ENCODE data around the gene BUD31. TPM values are rescaled to one million over a fixed set of nuclear protein-coding genes. Genes with fewer than 3 reads are reported as not detected.

BUD31 gene
- total RNA-seq (2012; rRNA removed), result 114 and 123 TPM in 2 replicates

DNA sequence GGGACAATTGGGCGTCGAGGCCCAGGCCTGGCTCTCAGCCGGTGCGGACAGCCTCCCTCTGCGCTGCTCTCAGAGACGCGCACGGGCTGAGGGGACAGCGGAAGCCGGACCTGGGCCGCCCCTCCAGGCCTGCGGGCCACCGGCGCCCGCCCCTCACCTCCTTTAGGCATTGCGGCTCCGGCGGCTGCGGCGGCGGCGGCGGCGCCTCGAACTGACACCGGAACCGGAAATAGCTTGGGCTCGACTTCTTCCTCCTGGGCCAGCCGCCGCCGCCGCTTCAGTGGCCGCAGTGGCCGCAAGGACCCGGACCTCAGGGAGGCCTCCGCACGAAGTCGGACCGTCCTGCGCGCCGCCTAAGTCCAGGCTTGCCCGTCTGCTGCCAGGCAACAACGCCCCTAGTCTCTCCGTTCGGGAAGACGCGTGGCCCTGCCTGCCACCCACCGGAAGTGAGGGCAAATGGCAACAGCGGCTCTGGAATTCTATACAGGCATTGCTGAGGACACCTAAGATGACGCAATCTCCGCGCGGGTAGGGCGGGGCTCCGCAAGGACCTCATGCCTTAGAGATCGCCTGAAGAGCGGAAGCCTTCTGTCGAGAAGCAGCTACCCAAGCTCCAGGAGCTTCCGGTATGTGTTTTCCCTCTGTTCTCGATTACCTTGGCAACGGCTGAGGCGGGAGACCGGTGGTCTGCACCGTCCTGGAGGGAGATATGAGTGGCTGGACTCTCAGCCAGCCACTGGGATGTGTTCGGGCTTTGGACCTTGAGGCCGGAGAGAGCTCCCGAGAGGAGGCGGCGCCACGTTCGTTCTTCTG, at the start of gene BUD31, which contains the start of gene PDAP1:
TSS of gene BUD31 (plus strand) at position 591 of the 813 bp plus-strand sequence. CDS start 2,124 bp downstream, outside the sequence.
TSS of gene PDAP1 (minus strand) at position 219 of the 813 bp plus-strand sequence. CDS start at position 170, 49 bp downstream.
- H3K36me3 ChIP-seq (ENCODE audit: insufficient read depth, low read length), result peaks cover 40% of the 10 kb centered on the region
- H3K4me2 ChIP-seq (ENCODE audit: low read length), result peak within 1 kb of the TSS; percentile 91
- peak within 1 kb of the TSS; percentile 97 for H3K9ac ChIP-seq (ENCODE audit: low read depth, low read length)
- no peaks in the 10 kb centered on the region for H3K9me3 ChIP-seq (replicated peaks; ENCODE audit: low read length)
- H3K4me1 ChIP-seq (ENCODE audit: control insufficient read depth, insufficient read depth, low read length), result peaks cover 36% of the 10 kb centered on the region
- H3K27me3 ChIP-seq (ENCODE audit: control insufficient read depth, insufficient read depth, low read length), result no peaks in the 10 kb centered on the region
- peak within 1 kb of the TSS; percentile 93 for H3K4me3 ChIP-seq (ENCODE audit: low read length)

DNA sequence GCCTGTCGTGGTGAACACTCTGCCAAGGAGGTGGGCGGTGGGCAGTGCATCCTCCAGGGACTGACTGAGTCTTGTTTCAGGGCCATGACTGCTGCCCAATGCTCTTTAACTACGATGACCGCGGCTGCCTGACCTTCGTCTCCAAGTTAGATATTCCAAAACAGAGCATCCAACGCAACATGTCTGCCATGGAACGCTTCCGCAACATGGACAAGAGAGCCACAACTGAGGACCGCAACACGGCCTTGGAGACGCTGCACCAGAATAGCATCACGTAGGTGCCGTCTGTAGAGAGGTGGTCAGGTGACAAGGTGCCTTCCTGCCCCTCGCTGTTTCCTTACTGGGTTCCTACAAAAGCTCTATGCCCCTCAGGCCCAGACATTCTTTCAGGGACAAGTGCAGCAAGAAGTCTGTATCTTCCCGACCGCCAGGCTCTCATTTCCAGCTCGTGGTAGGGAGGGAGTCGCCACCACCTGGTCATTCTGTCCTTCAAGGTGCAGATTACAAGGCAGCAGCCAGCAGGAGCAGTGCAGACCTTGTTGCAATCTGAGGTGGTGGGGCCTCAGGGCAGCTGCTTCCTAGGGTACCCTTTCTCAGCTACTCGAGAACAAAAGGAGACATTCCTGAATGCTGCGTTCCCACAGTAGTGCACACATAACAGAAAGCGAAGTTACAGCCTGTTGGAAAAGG, 49.2 kb upstream of the BUD31 start:
- Histone ChIP-seq H3K9me3 (replicated peaks; ENCODE audit: low read length) (no peaks in the 10 kb centered on the region), H3K4me3 (ENCODE audit: low read length) (no peak overlapping the region), H3K9ac (ENCODE audit: low read depth, low read length) (no peak overlapping the region), H3K4me1 (ENCODE audit: control insufficient read depth, insufficient read depth, low read length) (no peaks in the 10 kb centered on the region), H3K36me3 (ENCODE audit: insufficient read depth, low read length) (peaks cover 58% of the 10 kb centered on the region), H3K4me2 (ENCODE audit: low read length) (no peak overlapping the region), H3K27me3 (ENCODE audit: control insufficient read depth, insufficient read depth, low read length) (no peaks in the 10 kb centered on the region)

DNA sequence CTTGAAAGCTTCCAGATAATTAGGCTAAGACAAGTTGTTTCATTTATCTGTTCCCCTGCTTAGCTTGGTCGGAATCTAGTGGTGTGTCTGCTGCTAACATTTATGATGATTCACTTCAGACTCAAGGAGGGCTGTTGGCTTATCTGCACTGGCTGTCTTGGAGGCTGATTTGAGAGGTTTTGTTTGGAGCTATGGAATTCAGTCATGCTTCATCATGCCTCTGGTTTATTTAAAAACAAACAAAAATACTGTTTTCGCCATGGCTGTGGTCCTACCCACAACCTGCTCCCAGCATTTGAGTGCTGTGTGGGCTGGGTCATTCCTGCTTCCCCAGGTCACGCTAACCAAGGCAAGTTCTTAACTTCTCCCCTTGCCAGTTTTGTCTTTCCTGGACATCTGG, 46.0 kb upstream of the BUD31 start:
- Histone ChIP-seq H3K9me3 (replicated peaks; ENCODE audit: low read length) (no peaks in the 10 kb centered on the region), H3K4me1 (ENCODE audit: control insufficient read depth, insufficient read depth, low read length) (no peaks in the 10 kb centered on the region), H3K9ac (ENCODE audit: low read depth, low read length) (no peak overlapping the region), H3K4me2 (ENCODE audit: low read length) (no peak overlapping the region), H3K36me3 (ENCODE audit: insufficient read depth, low read length) (peaks cover 63% of the 10 kb centered on the region), H3K27me3 (ENCODE audit: control insufficient read depth, insufficient read depth, low read length) (no peaks in the 10 kb centered on the region), H3K4me3 (ENCODE audit: low read length) (no peak overlapping the region)

DNA sequence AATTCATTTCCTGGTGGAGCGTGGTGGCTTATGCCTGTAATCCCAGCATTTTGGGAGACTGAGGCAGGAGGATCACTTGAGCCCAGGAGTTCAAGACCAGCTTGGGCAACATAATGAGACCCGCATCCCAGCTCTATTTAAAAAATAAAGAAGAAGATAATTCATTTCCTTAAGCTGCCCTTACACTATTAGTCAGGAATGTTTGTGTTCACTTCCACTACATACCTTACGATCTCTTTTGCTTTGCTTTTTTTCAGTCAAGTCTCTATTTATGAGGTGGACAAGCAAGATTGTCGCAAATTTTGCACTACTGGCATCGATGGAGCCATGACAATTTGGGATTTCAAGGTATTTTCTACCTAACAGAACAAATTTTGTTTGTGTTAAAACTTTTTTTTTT, 45.5 kb upstream of the BUD31 start:
- H3K9ac ChIP-seq (ENCODE audit: low read depth, low read length), result no peak overlapping the region
- no peak overlapping the region for H3K4me2 ChIP-seq (ENCODE audit: low read length)
- no peaks in the 10 kb centered on the region for H3K9me3 ChIP-seq (replicated peaks; ENCODE audit: low read length)
- no peak overlapping the region for H3K4me3 ChIP-seq (ENCODE audit: low read length)
- peaks cover 58% of the 10 kb centered on the region for H3K36me3 ChIP-seq (ENCODE audit: insufficient read depth, low read length)
- no peaks in the 10 kb centered on the region for H3K27me3 ChIP-seq (ENCODE audit: control insufficient read depth, insufficient read depth, low read length)
- no peaks in the 10 kb centered on the region for H3K4me1 ChIP-seq (ENCODE audit: control insufficient read depth, insufficient read depth, low read length)

DNA sequence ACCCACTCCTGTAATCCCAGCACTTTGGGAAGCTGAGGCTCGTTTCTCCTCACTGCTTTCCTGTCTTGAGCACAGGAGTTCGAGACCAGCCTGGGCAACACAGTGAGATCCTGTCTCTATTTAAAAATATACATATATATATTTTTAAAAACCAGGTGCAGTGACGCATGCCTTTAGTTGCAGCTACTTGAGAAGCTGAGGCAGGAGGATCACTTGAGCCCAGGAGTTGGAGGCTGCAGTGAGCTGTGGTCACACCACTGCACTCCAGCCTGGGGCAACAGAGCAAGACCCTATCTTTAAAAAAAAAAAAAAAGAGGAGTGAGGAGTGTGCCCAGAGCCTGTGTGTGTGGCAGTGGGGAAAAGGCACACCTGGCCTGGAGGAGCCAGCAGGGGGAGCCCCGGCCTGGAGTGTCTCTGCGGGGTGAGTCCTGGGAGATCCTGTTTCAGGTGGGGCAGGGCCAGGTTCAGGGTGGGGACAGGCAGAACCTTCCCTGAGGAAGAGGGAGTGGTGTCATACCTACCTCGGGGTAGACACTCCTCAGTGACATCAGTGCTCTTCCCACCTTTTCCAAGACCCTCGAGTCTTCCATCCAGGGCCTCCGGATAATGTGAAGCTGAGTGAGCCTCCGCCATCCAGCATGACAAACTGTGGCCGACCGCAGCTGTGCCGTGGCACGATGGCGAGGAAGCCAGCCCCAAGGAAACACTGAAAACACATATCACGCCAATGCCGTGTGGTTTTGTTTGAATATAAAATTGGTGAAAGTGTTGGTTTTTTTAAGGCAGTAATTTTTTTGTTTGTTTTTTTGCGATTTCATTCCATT, 43.2 kb upstream of the BUD31 start:
- no peak overlapping the region for H3K4me3 ChIP-seq (ENCODE audit: low read length)
- peaks cover 4% of the 10 kb centered on the region for H3K4me1 ChIP-seq (ENCODE audit: control insufficient read depth, insufficient read depth, low read length)
- H3K4me2 ChIP-seq (ENCODE audit: low read length), result no peak overlapping the region
- peaks cover 51% of the 10 kb centered on the region for H3K36me3 ChIP-seq (ENCODE audit: insufficient read depth, low read length)
- H3K9me3 ChIP-seq (replicated peaks; ENCODE audit: low read length), result no peaks in the 10 kb centered on the region
- no peak overlapping the region for H3K9ac ChIP-seq (ENCODE audit: low read depth, low read length)
- no peaks in the 10 kb centered on the region for H3K27me3 ChIP-seq (ENCODE audit: control insufficient read depth, insufficient read depth, low read length)

DNA sequence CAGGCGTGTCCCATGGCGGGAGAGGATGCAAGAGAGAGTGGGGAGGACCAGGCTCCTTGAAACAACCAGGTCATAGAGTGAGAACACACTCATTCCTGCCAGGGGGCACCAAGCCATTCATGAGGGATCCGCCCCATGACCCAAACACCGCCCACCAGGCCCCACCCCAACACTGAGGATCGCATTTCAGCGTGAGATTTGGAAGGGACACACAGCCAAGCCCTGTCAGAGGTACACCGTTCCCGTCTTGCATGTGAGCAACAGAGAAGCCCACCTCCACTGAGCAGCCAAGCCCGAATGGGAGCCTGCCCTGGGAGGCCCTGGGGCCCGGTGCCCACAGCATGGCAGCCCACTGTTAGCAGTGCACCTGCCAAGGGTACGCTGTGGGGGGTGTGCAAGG, 42.1 kb upstream of the BUD31 start:
- no peak overlapping the region for H3K4me3 ChIP-seq (ENCODE audit: low read length)
- peaks cover 4% of the 10 kb centered on the region for H3K4me1 ChIP-seq (ENCODE audit: control insufficient read depth, insufficient read depth, low read length)
- H3K9ac ChIP-seq (ENCODE audit: low read depth, low read length), result no peak overlapping the region
- H3K36me3 ChIP-seq (ENCODE audit: insufficient read depth, low read length), result peaks cover 42% of the 10 kb centered on the region
- H3K9me3 ChIP-seq (replicated peaks; ENCODE audit: low read length), result no peaks in the 10 kb centered on the region
- no peaks in the 10 kb centered on the region for H3K27me3 ChIP-seq (ENCODE audit: control insufficient read depth, insufficient read depth, low read length)
- H3K4me2 ChIP-seq (ENCODE audit: low read length), result no peak overlapping the region

DNA sequence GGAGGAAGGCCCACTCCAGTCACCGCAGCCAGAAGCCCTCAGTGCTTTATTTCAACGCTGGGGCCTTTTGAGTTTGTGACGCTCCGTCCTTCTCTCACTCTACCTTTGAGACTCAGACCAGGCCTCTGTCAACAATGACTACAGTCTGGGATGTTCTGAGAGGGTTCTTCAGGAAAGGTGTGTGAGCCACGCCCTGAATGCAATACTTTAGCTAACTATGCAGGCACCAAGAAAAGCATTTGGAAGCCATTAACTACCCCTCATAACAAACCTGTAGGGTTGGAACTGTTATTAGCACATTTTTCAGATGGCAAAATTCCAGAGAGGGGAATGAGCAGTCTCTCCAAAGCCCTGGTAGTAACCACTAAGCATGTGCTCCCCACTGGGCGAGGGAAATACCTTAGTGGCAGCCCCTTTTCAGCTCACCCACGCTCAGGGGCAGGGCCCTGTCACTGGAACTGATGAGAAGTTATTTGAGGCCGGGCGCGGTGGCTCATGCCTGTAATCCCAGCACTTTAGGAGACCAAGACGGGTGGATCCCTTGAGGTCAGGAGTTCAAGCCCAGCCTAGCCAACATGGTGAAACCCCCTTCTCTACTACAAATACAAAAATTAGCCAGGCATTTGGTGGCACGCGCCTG, 39.9 kb upstream of the BUD31 start:
- H3K9ac ChIP-seq (ENCODE audit: low read depth, low read length), result no peak overlapping the region
- H3K4me1 ChIP-seq (ENCODE audit: control insufficient read depth, insufficient read depth, low read length), result peaks cover 15% of the 10 kb centered on the region
- no peak overlapping the region for H3K4me2 ChIP-seq (ENCODE audit: low read length)
- peaks cover 30% of the 10 kb centered on the region for H3K36me3 ChIP-seq (ENCODE audit: insufficient read depth, low read length)
- H3K9me3 ChIP-seq (replicated peaks; ENCODE audit: low read length), result no peaks in the 10 kb centered on the region
- H3K4me3 ChIP-seq (ENCODE audit: low read length), result no peak overlapping the region
- H3K27me3 ChIP-seq (ENCODE audit: control insufficient read depth, insufficient read depth, low read length), result no peaks in the 10 kb centered on the region

DNA sequence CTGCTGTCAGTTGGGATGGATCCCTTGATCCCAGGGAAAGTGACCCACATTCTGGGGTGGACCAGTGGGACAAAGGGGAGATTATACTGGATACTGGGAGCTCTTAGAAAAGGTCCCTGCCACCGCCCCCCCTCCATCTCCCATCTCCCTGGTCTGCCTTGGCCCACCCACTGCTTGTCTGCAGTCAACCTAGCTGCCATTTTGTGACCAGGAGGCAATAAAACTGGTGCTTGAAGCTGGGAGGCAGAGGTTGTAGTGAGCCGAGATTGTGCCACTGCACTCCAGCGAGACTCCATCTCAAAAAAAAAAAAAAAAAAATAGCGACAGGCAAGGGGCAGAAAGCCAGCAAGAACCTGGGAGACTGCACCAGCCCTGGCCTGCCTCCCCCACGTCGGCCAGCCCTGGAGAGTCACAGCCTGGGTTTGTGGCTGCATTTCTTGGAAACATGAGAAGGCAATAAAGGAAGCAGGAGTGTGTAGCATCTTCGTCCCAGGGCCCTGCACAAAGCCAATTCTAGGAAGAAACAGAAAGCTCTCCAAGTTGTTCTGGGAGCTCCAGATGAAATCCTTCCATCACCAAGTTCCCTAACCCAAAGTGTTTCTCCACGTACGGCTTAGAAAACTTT, 38.9 kb upstream of the BUD31 start:
- Histone ChIP-seq H3K27me3 (ENCODE audit: control insufficient read depth, insufficient read depth, low read length) (no peaks in the 10 kb centered on the region), H3K9ac (ENCODE audit: low read depth, low read length) (no peak overlapping the region), H3K4me2 (ENCODE audit: low read length) (no peak overlapping the region), H3K9me3 (replicated peaks; ENCODE audit: low read length) (no peaks in the 10 kb centered on the region), H3K36me3 (ENCODE audit: insufficient read depth, low read length) (peaks cover 22% of the 10 kb centered on the region), H3K4me1 (ENCODE audit: control insufficient read depth, insufficient read depth, low read length) (peaks cover 17% of the 10 kb centered on the region), H3K4me3 (ENCODE audit: low read length) (no peak overlapping the region)

DNA sequence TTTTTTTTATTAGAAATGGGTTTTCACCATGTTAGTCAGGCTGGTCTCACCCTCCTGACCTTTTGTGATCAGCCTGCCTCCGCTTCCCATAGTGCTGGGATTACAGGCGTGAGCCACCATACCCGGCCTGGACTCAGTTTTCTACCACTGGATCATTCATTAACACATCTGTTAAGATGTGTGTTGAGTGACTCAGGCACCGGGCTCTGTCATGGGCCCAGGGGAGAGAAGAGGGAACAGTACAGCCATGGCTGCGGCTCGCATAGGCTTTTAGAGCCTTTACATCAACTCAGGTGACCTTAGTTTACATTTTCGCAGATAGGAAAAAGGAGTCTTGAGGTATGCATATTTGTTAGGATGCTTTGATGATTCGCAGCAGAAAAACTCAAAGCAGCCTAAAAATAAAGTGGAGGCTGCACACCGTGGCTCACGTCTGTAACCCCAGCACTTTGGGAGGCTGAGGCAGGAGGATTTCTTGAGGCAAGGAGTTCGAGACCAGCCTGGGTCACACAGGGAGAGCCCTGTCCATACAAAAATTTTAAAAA, 37.3 kb upstream of the BUD31 start:
- no peak overlapping the region for H3K4me3 ChIP-seq (ENCODE audit: low read length)
- peaks cover 10% of the 10 kb centered on the region for H3K36me3 ChIP-seq (ENCODE audit: insufficient read depth, low read length)
- H3K4me1 ChIP-seq (ENCODE audit: control insufficient read depth, insufficient read depth, low read length), result peaks cover 20% of the 10 kb centered on the region
- H3K4me2 ChIP-seq (ENCODE audit: low read length), result no peak overlapping the region
- no peak overlapping the region for H3K9ac ChIP-seq (ENCODE audit: low read depth, low read length)
- H3K9me3 ChIP-seq (replicated peaks; ENCODE audit: low read length), result no peaks in the 10 kb centered on the region
- H3K27me3 ChIP-seq (ENCODE audit: control insufficient read depth, insufficient read depth, low read length), result no peaks in the 10 kb centered on the region

DNA sequence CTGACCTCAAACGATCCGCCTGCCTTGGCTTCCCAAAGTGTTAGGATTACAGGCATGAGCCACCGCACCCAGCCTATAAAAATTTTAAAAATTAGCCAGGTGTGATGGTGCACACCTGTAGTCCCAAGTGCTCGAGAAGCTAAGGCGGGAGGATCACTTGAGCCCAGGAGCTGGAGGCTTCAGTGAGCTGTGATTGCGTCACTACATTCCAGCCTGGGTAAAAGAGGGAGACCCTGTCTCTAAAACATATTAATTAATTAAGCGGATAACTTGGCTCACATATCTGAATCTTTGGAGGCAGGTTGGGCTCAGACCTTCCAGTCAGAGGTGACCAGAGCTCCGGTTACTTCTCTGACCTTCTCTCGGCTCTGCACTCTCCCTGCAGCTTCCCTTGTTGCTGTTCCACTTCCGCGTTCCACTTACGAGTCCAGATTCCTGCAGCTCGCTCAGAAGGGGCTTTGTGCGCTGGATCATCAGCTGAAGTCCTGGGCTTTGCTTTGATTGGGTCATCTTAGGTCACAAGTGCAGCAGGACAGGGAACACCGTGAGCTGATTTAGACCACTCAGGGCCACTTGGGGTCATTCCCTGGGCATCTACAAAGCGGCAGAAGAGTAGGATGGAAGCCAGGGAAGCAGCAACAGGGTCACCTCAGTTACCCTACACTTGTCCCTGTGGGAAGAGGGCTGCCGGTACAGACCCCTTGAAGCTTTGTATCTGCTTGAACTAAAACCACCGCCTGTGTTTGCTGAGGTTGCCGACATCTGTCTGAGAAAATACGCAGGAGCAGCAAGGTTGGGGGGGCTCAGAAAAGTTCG, 36.3 kb upstream of the BUD31 start:
- H3K36me3 ChIP-seq (ENCODE audit: insufficient read depth, low read length), result peaks cover 3% of the 10 kb centered on the region
- no peak overlapping the region for H3K9ac ChIP-seq (ENCODE audit: low read depth, low read length)
- no peak overlapping the region for H3K4me3 ChIP-seq (ENCODE audit: low read length)
- H3K9me3 ChIP-seq (replicated peaks; ENCODE audit: low read length), result no peaks in the 10 kb centered on the region
- H3K4me2 ChIP-seq (ENCODE audit: low read length), result peak overlapping the region; percentile 62
- no peaks in the 10 kb centered on the region for H3K27me3 ChIP-seq (ENCODE audit: control insufficient read depth, insufficient read depth, low read length)
- H3K4me1 ChIP-seq (ENCODE audit: control insufficient read depth, insufficient read depth, low read length), result peaks cover 20% of the 10 kb centered on the region

Measured in skeletal muscle satellite cell (primary cell).